GM19397 (cell line): ENCODE results near the gene STK11.

ENCODE experiments used
- ATAC-seq: cut with Tn5 transposase; IDR thresholded peaks from one replicate; pipeline ENCODE4 v1.9.1; 2021; ENCODE audit warnings: mild to moderate bottlenecking, moderate library complexity; ENCODE audit not compliant: unreplicated experiment

STK11 gene

DNA sequence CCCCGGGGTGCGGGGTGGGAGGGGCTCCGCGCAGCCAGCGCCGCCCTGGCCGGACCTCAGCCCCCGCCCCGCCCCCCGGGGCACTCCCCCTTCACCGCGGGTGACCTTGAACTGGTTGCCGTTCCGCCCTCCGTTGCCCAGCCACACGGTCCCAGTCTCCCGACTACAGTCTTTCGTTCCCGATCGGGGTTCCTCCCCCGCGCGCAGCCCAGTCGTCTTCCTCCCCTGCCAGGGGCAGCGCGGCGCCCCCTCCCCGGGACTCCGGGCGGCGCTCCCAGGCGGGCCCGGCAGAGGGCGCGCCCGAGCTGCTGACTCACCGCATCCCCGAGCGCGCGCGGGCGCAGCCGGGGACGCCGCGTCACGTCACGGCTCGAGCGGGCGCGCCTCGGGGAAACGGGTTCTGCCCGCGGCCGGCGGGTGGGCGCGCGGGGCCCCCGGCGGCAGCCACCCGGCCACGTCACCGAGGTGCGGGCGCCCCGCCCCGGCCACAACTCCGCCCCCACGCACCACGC is 43.3 kb downstream of the STK11 start:
- ATAC-seq, result peak; percentile 30

DNA sequence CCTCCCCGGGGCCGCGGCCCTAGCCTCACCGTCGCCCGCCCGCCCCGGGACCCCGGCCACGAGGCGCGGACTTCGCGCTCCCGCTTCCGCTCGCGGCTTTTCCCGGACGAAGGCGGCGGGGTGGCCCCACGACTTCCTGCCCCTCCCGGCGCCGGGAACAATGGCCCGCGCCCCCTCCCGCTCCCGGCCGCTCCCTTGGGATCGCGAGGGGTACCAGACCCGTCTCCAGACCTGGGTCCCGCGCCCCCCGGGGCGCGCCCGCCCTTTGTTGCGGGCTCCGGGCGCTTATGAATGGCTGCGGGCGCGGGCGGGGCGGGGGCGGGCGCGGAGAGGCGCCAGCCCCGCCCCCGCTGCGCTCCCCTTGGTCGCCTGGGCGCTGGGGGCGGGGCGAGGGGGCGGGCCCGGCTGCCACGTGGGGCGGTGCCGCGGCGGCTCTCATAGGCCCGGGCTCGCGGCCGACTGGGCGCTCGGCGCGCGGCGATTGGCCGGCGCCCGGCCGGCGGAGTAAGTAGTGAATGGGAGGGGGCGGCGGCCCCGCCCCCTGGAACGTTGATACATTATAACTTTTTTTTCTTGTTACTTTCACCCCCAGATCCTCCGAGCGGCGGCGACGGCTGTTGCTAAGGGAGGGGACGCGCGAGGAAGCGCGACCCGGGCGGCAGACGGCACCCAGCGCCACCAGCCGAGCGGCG is 43.9 kb downstream of the STK11 start:
- peak; percentile 41 for ATAC-seq

DNA sequence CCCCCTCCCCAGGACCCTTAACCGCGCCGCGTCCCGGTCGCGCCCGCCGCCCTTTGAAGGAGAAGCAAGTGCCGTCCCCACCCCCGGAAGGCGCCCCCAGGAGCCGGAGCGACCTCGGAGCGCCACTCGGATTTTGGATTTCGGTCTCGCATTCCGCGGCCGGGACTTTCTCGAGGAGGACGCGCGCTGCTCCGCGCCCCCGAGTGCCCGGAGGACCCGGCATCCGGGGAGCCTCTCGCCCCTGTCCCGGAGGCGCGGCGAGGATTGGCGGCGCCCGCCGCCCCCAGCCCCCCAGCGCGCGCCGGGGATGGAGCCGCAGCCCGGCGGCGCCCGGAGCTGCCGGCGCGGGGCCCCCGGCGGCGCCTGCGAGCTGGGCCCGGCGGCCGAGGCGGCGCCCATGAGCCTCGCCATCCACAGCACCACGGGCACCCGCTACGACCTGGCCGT is 44.4 kb downstream of the STK11 start:
- peak; percentile 0 for ATAC-seq

DNA sequence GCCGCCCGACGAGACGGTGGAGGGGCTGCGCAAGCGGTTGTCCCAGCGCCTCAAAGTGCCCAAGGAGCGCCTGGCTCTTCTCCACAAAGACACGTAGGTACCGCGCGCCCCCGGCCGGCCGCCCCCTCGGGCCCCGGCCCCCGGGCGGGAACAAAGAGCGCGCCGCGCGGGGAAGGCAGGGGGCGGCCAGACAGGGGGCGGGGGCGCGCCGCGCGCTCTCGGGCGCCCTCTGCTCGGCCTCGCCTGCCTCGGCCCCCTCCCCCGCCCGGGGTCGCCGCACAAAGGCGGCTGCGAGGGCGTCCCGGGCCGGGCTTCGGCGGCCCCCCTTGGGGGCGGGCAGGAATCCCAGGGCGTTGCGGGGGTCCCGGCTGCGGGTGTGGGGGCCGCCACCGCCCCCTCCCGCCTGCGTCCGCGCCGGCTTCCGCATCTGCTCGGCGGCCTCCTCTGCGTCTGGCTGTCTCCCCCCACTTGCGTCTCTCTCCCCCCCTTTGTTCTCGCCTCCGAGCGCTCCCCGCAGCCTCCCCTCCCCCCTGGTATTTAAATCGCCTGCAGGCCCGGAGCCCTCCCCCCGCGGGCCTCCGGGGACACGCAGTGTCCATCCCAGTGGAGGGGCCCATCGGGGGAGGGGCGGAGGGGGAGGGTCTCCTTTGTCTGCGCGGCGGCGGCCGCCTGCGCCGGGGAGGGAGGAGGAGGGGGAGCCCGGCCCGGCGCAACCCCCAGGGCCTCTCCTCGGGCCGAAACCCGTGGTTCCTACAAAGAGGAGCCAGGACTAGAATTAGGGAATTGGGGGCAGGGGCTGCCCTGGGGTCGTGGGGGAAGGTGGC is 45.1 kb downstream of the STK11 start:
- no peak for ATAC-seq

DNA sequence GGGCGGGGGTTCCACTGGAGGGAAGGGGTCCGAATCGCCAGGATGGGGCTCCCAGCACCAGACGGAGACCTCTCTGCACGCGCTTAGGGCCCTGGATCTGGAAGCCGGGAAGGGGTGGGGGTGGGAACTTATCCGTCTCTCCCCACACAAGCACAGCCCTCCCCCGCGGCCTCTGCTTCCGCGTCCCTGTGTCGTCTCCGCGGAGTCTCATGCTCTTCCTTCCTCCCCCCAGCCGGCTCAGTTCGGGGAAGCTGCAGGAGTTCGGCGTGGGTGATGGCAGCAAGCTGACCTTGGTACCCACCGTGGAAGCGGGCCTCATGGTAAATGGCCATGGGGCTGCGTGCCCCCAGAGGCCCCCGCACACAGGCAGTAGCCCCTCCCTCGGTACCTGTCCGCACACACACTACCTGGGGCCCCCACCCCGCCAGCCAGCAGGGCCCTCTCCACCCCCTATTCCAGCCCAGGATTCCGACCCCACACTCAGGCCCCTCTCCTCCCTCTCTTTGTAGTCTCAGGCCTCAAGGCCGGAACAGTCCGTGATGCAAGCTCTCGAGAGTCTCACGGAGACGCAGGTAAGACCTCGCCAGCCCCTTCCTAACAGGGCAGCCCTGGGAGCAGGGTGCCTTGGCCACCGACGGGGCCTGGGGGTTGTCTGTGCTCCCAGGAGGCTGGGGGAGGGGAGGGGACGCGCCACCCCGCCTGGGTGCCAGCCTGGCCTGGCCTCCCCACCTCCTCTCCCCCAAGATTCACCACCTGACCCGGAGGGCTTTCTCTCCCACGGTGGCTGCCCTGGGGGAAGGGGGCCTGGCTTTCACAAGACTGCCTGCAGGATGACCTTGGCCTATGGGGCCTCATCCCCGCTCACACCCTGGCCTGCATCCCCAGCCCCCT is 46.0 kb downstream of the STK11 start:
- ATAC-seq, result no peak

DNA sequence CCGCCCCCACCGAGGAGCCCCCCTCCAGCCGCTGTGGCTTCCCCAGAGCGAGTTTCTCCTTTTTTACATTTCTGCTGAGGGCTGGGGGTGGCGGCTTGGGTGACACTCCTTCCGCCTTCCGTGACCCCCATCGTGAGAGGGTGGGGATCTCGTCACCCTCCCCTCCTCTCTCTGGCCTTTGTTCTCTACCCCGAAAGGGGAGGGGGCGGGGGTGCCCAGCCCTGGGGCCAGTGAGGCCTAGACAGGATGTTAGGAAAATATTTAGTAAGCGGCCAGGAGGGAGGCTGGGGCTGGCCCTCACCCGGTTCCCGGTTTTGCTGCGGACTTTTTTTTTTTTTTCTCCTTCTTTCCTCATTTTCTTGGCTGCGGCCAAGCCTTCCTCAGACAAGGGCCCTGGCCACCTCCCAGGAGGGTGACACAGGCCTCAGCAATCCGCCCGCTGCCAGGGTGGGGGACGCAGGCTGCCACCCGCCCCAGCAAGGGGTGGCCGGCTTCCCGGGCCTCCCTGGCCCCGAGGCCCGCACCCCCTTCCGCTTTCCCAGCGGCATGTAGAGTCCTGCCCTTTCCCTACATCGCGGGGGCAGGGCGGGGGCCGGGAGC is 46.7 kb downstream of the STK11 start:
- no peak for ATAC-seq

DNA sequence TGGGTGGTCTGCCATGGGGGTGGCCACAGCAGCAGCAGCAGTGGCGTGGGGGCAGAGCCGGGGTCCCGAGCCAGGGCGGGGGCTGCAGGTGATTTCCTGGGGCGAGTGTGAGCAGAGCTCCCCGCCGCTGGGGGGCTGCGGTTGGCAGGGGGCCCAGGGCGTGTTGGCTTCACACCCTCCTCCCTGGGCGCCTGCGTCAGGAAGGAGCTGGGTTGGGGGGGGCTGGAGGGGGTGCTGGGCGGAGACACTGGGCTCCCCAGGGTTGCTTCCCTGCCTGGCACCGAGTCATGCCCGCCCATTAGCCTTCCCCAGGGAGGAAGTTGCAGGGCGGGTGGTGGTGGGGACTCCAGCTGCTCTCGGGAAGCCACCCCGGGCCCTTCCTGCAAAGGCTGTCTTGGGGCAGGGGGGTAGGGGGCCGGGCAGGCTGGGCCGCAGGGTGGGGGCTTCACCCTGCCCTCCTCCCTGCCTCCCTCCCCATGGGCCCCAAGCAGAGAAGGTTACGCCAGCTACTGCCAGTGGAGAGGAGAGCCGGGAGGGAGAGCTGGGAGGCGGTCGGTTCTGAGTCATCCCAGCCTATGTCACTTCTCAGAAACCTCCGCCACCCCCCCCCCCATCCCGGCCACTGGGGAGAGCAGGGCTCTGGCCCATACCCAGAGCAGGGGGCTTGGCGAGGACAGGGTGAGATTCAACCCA is 47.4 kb downstream of the STK11 start:
- ATAC-seq, result no peak

DNA sequence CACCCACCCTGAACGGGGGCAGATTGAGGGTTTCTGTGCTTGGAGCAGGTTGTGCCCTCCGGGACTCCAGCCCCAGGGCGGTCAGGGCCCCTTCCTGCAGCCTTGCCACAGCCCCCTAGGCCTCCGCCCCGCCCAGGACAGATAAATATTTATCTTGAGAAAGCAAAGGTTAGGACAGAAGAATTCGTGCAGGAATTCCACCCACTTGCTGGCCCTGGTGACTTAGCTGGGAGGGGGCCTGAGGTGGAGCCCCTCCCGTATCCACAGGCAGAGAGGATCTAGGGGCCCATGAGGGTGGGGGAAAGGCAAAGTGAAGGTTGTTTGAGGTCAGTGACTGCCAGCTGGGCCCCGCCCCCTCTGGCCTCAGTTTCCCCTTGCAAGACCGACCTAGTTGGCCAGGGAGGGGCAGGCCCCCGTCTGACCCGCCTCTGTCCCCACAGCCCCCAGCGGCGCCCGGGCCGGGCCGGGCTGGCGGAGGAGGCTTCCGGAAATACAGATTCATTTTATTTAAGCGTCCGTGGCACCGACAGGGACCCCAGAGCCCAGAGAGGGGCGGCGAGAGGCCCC is 48.0 kb downstream of the STK11 start:
- ATAC-seq, result no peak

DNA sequence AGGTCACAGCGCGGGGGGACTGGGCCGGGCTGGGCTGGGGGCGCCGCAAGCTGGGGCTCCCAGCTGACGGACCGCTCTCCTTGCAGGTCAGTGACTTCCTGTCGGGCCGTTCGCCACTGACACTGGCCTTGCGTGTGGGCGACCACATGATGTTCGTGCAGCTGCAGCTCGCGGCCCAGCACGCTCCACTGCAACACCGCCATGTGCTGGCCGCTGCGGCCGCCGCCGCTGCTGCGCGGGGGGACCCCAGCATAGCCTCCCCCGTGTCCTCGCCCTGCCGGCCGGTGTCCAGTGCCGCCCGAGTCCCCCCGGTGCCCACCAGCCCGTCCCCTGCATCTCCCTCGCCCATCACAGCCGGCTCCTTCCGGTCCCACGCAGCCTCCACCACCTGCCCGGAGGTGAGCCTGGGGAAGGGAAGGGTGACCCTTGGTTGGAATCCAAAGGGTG is 48.5 kb downstream of the STK11 start:
- no peak for ATAC-seq

DNA sequence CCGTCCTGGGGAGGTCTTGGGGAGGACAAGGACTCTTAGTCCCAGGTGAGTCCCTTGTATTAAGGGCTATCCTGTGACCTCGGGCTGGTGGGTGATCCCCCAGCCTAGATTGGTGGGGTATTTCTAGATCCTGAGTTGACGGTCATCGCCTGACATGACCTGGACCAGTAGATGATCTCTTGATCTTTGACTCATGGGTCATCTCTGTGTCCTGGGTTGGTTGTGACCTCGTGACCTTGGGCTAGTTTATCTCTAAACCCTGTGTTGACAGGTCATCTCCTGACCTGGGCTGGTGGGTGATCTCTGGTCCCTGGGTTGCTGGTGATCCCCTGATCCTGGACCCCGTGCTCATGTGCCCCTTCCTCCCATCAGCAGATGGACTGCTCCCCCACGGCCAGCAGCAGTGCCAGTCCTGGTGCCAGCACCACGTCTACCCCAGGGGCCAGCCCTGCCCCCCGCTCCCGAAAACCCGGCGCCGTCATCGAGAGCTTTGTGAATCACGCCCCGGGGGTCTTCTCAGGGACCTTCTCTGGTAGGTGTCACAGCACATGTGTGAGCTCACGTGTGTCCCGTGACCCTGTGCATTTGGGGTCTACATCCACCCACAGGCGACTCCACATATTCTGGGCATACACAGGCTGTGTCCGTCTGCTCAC is 49.1 kb downstream of the STK11 start:
- ATAC-seq, result no peak

DNA sequence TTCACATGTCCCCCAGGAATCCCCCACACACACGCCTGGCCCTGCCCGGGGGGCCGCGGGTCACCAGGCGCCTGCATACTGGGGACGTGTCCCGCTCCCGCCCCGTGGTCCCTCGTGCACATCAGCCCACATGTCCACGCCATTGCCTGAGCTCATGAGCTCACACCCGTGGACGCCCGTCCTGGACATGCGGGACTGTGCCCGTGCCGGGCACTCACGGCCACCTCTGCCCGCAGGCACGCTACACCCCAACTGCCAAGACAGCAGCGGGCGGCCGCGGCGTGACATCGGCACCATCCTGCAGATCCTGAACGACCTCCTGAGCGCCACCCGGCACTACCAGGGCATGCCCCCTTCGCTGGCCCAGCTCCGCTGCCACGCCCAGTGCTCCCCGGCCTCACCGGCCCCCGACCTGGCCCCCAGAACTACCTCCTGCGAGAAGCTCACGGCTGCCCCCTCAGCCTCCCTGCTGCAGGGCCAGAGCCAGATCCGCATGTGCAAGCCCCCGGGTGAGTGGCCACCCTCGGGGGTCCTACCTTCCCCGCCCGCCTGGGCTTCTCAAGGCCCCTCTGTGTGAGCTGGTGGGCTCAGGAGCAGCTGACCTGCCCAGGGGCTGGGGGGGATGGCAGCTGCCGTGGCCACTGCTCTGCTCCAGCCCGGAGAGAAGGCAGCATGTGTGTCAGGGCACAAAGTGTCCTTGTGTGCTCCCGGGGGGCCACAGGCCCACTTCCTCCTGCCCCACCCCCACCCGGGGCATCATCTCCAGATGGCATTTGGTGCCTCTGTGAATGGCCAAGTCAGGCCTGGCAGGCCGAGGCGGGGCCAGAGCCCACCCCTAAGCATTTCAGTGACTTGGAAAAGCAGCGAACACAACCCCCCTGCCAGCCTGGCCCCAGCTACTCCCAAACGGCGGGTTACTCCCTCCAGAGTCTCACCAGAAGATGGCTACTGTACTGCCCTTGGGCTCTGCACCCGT is 49.9 kb downstream of the STK11 start:
- no peak for ATAC-seq

DNA sequence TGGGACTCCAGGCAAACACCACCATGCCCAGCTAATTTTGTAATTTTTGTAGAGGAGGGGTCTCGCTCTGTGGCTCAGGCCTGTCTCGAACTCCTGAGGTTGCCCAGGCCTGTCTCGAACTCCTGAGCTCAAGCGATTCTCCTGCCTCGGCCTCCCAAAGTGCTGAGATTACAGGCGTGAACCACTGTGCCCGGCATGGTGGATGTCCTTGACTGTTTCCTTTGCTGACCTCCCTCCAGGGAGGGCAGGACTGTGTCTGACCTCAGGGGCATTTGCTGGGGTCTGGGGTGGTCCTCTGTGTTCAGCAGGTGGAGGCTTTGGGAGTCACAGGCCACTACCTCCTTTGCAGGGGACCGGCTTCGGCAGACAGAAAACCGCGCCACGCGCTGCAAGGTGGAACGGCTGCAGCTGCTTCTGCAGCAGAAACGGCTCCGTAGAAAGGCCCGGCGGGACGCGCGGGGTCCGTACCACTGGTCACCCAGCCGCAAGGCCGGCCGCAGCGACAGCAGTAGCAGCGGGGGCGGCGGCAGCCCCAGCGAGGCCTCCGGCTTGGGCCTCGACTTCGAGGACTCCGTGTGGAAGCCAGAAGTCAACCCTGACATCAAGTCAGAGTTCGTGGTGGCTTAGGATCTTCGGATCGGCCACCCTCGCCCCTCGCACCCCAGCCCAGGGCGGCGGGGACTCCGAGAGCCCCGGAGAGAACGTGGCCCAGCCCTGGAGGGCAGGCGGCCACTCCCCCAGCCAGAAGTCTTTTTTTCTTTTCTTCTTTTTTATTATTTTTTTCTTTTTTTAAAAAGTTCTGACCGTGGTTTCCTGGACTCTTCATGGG is 51.3 kb downstream of the STK11 start:
- ATAC-seq, result no peak

DNA sequence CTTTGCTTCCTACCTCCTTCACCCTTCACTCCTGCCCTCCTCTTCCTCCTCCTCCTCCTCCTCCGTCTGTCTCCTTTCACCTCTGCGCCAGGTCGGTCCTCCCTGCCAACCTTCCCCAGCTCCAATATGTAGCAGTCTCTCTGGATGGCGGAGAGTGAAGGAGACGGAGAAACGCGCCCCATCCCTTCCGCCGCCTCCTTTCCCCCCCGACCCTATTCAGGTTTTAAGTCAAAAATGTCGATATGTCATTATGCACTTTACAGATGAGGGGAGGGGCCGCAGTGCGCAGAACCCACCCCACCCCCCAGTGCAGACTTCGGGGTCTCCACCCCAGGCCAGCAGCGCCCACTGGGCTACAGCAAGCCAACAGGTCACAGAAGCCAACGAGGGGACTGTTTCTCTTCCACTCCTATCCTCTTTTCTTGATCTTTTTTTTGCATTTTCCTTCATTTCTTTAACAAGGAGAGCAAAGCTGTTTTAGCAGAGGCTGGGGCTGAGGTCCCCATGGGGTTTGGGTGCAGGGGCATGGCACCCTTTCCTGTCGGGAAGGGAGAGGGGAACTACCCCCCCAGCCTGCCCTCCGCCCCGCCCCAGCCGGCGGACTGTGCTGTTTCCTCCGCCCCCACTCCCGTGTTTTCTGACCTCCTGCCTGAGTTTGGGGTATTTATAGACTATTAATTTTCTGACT is 52.0 kb downstream of the STK11 start:
- ATAC-seq, result no peak

DNA sequence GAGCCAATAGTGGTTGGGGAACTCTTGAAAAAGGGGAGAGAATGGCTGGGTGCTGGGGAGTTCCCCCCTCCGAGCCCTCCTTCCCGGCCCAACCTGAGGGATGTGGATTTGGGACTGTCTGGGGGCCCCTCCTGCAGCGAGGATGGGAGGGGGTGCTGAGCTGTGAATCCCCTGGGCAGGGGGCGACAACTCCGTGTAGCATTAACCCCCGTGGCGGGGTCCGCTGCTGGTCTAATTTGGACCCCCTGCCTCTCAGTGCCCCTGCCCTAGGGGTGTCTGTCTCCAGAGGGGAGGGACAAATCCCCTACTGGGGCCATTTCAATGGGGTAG is 52.5 kb downstream of the STK11 start:
- ATAC-seq, result no peak

DNA sequence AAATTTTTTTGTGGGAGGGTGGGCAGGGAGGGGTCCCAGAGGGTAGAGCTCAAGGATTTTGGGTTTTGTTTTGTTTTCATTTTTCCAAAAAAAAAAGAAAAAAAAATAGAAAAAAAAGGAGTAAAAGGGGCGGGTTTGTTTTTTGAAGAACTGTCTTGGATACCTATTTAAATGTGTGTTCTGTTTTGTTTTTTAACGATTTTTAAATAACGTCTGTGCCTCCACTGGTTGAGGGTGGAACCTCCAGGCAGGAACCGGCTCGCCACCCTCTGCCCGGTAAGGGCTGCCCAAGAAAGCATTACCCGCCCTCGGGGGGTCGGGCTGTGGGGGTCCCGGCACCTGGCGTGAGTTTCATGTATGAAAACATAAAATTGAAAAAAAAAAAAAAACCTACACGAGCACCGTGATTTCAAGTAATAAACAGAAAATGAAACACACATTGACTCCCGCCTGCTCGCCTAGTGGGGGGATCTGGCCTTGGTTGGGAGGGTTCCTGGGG is 53.2 kb downstream of the STK11 start:
- ATAC-seq, result no peak

DNA sequence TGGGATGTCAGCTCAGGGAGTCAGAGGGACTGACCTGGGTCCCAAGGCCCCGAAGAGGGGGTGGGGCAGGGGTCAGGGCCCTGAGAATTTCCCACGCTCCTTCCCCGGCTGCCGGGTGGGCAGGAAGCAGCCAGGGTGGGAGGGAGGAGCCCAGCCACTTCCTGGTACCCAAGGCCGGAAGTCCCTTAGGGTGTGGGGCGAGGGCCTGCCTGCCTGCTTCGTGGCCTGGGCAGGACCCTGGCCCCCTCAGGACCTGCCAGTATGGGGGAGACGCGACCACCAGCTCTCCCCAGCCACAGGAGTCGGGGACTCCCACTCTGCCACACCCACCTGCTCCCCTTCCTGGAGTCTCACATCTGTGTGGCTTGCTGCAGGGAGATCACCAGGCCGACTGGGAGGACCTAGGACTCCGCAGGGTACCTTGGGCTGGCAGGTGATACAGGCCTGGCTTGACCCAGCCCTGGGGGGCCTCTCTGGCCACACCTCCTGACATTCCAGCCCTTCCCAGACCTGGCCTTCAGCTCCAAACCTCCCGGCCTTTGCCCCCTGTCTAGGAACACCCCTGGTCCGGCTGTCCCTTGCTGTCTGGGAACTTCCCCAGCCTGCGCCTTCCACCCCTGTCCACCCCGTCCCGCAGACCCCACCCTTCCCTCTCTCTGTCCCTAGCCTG is 53.8 kb downstream of the STK11 start:
- no peak for ATAC-seq
